8988T (cell line): ENCODE results near the gene CNN2.
A peak's percentile ranks its signal among the peaks of the same experiment; 100 is the strongest.

Experiments used
- DNase-seq: peaks from one replicate; pipeline ENCODE4 v3.0.0; 2011

The CNN2 gene

DNA sequence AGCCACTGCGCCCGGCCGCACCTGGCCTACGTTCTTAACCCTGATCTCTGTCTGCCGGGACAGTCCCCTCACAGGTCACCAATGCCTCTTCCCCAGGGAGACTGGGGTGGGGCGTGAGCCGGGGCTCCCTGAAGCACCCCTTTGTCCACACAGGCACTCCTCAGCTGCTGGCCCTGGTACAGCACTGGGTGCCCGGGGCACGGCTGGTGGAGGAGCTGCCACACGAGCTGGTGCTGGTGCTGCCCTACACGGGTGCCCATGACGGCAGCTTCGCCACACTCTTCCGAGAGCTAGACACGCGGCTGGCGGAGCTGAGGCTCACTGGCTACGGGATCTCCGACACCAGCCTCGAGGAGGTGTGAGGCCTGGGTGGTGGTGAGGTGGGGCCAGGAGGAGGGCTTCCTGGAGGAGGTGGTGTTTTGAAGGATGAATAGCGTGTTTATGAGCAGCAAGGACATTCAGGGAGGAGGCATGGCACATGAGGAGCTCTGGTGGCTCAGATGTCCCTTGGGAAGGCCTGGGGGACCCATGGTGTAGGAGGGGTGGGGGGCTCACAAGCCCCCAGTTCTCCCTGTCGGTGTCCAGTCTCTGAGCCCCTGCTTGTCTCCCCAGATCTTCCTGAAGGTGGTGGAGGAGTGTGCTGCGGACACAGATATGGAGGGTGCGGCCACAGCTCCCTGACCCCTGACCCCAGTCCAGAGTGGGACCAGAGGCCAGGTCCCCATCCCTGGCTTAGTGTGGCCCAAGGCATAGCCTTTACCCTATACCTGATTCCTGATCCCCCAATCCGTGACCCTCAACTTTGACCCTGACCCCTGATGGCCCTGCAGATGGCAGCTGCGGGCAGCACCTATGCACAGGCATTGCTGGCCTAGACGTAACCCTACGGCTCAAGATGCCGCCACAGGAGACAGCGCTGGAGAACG, 27.0 kb downstream of the CNN2 start:
- no peak for DNase-seq

DNA sequence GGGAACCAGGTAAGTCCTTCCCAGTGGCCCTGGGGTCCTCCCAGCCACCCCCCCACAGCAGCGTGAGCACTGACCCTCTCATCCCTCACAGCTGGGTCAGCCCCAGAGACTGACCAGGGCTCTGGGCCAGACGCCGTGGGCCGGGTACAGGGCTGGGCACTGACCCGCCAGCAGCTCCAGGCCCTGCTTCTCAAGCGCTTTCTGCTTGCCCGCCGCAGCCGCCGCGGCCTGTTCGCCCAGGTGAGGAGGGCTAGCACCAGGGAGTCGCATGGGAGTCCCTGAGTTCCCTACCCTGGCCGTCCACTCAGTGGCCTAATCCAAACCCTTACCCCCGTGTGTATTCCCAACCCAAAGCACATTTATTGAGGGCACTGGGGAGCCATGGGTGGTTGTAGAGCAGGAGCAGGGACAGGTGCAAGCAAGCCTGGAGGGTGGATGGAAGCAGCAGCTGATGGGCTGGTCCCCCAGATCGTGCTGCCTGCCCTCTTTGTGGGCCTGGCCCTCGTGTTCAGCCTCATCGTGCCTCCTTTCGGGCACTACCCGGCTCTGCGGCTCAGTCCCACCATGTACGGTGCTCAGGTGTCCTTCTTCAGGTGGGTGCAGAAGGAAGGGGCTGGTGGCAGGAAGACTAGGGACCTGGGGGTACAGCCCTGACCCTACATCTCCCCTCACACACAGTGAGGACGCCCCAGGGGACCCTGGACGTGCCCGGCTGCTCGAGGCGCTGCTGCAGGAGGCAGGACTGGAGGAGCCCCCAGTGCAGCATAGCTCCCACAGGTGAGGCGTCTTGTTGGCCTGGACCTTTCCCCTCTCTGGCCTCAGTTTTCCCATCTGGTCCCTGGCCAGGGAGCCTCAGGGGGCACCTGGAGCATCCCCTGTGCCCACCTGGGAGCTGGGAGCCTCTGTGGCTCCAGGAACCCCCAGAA, 28.0 kb downstream of the CNN2 start:
- DNase-seq, result no peak

DNA sequence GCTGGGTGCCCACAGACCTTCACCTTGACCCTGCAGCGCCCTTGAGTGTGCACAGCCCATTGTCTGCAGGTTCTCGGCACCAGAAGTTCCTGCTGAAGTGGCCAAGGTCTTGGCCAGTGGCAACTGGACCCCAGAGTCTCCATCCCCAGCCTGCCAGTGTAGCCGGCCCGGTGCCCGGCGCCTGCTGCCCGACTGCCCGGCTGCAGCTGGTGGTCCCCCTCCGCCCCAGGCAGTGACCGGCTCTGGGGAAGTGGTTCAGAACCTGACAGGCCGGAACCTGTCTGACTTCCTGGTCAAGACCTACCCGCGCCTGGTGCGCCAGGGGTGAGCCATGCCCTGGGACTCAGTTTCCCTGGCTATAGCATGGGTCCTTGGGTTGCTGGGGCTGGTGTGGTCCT, 28.6 kb downstream of the CNN2 start:
- DNase-seq, result no peak

DNA sequence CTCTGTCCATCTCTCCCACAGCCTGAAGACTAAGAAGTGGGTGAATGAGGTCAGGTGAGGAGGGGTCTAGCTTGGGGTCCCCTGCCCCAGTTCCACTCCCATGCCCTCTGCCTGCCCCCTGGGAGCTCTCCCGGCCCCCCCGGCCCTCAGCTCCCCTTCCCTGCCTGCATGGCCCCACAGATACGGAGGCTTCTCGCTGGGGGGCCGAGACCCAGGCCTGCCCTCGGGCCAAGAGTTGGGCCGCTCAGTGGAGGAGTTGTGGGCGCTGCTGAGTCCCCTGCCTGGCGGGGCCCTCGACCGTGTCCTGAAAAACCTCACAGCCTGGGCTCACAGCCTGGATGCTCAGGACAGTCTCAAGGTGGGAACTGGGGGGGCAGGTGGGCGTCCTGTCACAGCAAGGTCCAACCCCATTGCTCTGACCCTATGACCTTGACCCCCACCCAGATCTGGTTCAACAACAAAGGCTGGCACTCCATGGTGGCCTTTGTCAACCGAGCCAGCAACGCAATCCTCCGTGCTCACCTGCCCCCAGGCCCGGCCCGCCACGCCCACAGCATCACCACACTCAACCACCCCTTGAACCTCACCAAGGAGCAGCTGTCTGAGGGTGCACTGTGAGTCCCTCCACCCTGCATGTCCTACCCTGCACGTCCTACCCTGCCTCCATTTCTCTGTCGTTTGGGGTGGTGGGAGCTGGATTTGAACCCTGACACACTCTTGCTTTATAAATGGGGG, 29.6 kb downstream of the CNN2 start:
- DNase-seq, result no peak

DNA sequence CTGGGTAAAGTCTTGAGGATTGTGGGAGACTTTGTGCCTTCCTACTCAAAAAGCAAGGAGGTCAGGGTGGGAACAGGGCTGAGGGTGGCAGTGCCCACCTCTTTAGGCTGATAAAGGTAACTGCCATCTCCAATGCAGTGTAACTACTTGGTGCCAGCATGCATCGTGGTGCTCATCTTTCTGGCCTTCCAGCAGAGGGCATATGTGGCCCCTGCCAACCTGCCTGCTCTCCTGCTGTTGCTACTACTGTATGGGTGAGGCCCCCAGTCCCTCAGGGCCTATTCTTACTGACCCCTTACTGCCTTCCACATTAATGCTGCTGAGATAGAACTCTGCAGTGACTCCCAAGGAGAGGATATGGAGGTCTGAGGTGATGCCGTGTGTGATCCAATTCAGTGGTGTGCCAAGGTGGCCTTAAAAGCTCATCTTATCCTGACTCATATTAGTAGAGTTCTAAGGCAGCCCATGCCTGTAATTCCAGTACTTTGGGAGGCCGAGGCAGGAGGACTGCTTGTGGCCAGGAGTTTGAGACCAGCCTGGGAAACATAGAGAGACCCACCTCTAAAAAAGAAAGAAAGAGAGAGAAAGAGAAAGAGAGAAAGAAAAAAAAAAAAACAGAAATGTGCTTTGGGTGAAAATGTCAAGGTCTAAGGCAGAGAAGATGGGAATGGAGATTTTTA, 30.9 kb downstream of the CNN2 start:
- peak; percentile 82 for DNase-seq

DNA sequence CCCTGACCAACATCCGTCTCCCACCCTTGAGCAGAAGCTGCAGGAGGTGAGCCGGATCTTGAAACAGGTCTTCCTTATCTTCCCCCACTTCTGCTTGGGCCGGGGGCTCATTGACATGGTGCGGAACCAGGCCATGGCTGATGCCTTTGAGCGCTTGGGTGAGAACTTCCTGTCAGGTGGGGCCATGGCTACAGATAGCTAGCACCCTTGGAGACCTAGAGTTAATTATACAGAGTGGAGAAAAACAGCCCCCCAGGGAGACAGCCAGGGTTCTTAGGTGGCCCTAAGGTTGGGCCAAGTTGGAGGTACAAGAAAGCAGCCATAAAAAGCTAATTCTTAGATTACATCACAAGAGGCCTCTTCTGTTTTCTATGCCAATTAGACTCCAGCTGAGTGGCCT, 31.7 kb downstream of the CNN2 start:
- no peak for DNase-seq

DNA sequence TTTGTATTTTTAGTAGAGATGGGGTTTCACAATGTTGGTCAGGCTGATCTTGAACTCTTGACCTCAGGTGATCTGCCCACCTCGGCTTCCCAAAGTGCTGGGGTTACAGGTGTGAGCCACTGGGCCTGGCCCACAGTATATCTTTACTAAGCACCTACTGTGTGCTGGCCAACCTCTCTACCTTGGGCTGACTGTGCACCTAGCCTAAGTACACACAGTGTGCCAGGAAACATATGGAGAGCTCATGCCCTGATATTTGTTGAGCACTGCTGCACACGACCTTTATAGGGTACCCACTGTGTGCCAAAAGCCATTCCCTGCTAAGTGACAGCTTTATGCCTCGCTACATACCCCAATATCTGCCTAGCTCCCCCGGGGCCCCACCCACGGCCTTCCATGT, 34.3 kb downstream of the CNN2 start:
- DNase-seq, result no peak

DNA sequence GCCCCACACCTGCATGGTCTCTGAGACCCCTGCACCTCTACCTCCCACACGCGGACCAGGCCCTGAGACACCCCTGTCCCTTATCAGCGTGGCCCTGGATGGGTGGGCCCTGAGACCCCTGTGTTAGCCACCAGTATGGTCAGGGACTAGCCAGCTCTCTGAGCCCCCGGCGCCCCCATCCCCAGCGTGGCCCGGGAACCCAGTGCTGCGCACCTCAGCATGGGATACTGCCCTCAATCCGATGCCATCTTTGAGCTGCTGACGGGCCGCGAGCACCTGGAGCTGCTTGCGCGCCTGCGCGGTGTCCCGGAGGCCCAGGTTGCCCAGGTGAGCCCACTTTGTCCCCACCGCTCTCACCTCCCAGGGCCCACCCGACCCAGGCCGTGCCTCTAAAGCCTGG, 35.6 kb downstream of the CNN2 start:
- no peak for DNase-seq

DNA sequence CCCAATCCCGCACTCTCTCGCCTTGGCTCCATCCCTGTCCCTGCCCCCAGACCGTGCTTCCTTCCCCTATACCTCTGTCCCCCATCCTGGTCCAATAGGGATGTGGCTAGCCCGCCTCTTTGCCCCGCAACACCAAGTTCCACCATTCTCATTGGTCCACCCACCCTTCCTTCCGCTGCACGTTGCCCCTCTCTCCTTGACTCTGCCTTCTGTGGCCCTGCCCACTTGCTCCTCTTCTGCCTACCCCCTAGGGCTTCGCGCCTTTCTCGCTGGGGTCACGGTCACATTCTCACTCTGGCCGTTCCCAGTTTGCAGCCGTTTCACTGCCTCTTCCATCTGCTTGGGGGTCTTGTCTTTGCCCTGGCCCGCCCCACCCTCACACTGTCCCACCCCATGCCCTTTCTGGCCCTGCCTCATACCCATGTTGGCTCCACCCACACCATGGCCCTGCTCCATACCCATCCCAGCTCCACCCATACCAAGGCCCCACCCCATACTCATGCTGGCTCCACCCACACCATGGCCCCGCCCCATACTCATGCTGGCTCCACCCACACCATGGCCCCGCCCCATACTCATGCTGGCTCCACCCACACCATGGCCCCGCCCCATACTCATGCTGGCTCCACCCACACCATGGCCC, 36.1 kb downstream of the CNN2 start:
- no peak for DNase-seq

DNA sequence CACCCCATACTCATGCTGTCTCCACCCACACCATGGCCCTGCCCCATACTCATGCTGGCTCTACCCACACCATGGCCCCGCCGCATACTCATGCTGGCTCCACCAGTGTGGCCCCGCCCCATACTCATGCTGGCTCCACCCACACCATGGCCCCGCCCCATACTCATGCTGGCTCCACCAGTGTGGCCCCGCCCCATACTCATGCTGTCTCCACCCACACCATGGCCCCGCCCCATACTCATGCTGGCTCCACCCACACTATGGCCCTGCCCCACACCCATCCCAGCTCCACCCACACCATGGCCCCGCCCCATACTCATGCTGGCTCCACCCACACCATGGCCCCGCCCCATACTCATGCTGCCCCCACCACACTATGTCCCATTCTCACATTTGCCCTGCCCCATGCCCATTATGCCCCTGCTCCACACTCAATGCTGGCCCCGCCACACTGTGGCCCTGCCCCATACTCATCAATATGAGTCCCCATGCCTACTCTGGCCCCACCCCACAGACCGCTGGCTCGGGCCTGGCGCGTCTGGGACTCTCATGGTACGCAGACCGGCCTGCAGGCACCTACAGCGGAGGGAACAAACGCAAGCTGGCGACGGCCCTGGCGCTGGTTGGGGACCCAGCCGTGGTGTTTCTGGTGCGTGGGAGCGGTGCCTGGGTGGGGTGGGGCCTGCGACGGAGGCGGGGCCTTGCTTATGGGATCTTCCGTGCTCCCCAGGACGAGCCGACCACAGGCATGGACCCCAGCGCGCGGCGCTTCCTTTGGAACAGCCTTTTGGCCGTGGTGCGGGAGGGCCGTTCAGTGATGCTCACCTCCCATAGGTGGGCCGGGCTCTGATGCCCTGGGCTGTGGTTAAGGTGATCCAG, 36.9 kb downstream of the CNN2 start:
- no peak for DNase-seq

DNA sequence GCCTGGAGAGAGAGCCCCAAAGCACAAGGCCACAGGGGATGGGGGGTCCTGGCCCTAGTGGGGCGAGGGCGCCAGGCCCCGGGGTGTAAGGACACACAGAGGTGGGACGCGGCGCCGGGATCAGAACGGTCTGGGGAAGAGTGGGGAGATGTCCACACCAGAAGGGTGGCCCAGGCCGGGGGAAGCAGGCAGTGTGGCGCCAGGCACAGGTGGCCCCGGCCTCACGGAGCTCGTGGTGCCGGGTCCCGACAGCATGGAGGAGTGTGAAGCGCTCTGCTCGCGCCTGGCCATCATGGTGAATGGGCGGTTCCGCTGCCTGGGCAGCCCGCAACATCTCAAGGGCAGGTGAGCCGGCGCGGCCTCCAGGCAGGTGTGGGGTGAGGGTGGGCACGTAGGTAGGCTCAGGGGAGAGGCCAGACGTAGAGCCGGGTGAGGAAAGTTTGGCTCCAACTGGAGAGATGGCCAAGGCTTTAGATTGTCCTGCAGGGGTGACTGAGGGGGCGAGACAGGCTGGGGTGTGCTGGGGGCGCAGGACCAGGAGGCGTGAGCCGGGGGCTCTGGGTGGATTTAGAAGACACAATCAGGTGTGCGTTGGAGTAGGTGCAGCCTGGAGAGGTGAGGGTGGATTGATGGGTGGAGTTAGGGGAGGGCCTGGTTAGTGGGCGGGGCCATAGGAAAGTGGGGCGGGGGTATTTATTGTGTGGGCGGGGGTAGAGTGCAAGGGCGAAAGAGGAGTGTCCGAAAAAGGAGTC, 37.7 kb downstream of the CNN2 start:
- DNase-seq, result no peak

DNA sequence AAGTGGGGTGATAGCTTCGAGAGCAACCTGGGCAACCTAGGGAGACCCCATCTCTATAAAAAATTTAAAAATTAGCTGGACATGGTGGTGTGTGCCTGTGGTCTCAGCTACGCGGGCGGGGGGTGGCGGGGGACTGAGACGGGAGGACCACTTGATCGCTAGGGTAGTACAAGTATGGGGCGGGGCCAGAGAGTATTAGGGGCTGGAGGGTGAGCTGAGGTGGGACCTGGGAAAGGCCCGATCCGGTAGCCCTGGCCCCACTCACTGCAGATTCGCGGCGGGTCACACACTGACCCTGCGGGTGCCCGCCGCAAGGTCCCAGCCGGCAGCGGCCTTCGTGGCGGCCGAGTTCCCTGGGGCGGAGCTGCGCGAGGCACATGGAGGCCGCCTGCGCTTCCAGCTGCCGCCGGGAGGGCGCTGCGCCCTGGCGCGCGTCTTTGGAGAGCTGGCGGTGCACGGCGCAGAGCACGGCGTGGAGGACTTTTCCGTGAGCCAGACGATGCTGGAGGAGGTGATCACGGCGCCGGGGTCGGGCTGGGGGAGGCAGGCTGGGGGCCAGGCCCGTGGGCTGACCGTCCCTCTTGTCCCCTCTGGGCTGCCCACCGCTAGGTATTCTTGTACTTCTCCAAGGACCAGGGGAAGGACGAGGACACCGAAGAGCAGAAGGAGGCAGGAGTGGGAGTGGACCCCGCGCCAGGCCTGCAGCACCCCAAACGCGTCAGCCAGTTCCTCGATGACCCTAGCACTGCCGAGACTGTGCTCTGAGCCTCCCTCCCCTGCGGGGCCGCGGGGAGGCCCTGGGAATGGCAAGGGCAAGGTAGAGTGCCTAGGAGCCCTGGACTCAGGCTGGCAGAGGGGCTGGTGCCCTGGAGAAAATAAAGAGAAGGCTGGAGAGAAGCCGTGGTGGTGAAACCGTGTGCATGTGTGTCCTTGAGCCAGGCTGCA, 38.5 kb downstream of the CNN2 start:
- DNase-seq, result peak; percentile 77

DNA sequence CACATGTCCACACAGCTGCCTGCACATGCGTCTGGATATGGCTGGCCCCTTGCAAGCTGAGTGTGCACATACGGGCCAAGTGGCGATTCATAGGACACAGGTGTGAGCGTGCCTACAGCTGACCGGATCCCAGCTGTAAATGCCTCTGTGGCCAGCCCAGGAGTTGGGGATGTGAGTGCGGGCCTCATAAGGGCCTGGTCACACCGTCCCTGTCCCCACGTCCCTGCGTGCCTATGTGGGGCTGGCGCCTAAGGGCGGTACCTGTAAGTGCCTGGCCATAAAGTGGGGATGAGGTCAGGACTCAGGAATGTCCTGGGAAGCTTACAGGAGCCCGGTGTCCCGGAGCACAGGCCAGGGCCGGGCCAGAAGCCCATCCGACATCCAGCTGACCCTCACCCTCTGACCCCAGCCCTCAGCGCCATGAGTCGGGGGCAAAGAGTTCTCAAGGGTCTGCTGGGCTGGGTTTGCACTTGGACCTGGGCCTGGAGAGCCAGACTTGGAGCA, 39.2 kb downstream of the CNN2 start:
- peak; percentile 90 for DNase-seq

DNA sequence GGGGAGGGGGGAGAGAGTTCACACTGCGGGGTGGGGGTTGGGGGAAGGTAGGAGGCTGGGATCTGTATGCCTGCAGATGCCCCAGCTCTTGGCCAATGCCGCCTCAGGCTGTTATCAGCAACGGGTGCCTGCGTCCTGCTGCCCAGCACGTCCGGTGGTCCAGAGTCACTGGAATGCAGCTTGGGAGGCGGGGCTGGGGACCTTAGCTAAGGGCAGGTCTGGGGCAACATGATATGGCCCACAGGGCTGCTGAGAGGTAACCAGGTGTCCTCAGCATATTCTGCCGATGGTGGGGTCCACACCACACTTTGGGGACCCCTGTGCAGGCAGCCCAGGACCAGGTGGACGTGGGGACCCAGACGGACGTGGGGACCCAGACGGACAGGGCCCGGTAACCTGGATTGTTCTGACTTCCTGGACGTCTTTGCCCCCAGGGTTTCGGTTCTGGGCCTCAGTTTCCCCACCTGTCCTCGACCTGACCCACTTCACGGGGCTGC, 39.9 kb downstream of the CNN2 start:
- peak; percentile 77 for DNase-seq

DNA sequence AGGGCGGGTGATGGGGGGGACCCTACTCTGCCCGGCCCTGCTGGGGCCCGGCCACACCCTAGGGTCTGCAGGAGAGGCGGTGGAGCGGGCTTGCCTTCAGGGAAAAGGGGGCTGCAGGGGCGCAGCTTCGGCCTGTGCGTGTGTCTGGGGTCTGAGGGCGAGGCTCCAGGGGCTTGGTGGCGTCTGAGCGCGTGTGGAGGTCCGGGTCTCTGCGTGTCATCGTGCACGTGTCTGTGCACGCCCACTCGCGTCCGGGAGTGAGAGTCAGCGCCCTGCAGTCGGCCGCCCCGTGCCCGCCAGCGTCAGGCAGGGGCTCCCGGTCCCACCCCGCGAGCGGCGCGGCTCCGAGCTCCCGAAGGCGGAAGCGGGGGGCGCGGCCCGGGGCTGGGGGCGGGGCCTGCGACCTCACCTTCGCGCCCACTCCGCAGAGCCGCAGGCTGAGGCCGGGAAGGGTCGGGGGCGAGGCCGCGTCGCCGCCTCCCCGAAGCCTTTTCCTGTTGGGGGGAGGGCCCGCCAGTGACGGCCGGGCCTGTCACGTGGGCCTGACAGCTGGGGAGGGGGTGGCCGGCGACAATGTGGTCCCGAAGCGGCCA, 40.4 kb downstream of the CNN2 start, which contains the start of gene ARHGAP45:
Gene ARHGAP45 (plus strand): TSS at position 420 of the 593 bp plus-strand sequence. CDS start 239 bp downstream, outside the sequence.
- no peak for DNase-seq

DNA sequence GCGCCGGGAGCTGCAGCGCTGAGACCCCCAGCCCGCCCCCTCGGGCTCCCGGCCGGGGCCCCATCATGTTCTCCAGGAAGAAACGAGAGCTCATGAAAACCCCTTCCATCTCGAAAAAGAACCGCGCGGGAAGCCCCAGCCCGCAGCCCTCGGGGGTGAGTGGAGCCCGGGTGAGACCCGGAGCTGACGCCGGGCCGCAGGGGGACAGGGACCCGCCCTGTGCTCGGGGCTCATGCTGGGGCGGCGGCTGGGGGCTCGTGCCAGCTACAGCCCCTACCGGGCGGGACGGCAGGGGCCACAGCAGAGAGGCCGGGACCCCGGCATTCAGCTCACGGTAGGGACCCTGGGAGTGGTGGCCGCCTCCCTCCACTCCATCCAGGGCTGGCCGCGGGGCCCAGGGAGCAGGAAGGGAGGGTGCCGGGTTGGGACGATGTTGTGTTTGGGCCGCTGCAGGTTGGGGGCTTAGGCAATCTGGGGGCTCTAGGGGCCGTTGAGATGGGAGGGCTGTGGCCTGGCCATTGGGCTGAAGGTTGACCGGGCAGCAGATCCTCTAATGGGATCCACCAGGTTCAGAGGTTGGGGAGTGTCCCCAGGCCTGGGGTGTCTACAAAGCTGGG, 41.0 kb downstream of the CNN2 start:
- no peak for DNase-seq
